ENCODE results near the gene SEMA3C.
"Not testable (repeated sequence)": the region's sequence is repeated elsewhere in the genome, so short reads cannot be mapped to it uniquely, and the experiment has no call there.

The SEMA3C gene

DNA sequence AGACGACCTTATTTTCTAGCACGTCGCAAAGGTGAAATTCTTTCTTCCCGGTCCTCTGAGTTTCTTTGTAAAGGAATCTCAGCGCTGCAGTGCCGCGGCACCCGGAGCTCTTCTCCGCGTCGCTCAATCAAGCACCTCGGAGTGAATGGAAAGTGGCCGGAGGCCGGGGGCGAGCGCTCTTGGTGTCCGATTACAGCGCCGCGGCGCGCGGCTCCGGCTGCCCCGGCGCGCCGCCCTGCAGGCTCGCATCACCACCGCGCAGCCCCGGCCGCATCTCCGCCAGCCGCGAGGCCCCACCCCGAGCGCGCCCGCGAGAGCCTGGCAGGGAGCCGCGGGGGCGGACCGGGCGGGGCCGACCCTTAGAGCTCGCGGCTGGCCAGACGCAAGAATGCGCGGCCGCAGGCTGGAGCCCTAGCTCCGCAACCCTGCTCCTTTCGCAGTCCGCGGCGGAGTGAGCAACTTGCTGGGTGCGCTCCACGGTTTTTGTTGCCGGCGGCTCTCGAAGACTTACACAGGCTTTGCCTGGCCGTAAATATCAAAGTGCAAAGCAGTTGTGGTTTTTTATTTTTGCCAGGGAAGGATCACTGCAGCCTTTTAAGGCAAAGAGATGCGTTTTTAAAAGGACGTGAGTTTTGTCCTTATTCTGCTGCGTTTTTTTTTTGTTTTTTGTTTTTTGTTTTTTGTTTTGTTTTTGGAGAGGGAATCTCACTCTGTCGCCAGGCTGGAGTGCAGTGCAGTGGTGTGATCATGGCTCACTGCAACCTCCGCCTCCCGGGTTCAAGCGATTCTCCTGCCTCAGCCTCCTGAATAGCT lies at the start of gene SEMA3C:
SEMA3C (minus strand) TSS at position 143 of the 813 bp plus-strand sequence. CDS start 2,270 bp downstream, outside the sequence.
- peak; percentile 71 for DNase-seq

DNA sequence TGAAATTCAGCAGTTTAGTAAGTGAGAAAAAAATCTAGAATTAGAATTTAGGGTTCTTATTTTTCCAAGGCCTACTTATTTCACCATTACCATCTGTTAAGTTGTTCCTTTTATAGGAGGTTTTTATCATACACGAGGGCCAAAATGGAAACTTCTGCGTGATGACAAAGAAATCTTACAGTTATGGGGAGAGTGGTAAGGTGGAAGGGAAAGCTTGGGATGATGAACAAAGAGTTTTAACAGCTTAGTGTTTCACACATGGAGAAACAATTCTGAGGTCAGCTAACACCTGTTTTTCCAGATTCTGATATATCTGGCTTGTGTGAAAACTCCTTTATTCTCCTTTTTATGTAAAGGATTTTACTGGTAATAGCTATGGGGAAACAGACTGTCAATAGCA lies 49.8 kb upstream of the SEMA3C start:
- DNase-seq = no peak

DNA sequence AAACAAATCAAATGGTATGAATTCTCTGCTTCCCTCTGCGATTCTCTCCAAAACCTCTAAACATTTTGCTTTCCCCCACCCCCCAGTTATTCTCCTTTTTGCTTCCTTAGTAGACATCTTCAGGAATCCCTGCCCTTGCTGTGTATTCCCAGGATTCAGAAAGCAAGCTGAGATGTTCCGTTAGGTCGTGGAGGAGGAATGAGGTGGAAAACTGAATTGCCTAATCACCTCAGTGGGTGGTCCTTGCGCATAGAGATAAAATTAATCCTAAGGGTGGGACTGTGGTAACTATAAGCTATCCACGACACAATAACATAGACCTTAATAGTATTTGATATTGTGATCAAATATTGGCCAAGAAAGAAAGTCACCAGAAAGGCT lies 49.1 kb upstream of the SEMA3C start:
- no peak for DNase-seq

DNA sequence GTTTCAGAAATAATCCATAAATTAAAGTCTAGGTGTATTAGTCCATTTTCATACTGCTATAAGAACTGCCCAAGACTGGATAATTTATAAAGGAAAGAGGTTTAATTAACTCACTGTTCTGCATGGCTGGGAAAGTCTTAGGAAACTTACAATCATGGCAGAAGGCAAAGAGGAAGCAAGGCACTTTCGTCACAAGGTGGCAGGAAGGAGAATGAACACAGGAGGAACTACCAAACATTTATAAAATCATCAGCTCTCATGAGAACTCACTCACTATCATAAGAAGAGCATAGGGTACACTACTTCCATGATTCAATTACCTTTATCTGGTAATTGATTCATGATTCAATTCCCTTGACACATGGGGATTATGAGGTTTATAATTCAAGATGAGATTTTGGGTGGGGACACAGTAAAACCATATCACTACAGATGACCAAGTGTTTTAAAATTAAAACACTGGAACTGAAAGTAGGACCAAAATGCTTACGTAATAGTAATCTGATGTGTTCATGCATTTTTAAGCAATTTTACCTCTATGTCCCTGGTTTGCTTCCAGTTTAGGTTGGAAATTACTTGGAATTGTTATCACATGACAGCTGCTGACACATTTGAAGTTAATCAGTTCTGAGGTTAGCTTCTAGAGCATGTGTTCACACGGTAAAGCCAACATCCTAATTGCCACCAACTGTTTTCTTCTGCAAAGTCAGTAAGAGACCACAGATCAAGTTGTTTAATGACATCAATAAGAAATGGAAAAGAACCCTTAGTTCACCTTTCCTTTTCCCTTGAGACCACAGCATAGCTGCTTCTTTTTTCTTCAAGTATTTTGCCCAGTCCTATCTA lies 48.4 kb upstream of the SEMA3C start:
- DNase-seq = no peak

DNA sequence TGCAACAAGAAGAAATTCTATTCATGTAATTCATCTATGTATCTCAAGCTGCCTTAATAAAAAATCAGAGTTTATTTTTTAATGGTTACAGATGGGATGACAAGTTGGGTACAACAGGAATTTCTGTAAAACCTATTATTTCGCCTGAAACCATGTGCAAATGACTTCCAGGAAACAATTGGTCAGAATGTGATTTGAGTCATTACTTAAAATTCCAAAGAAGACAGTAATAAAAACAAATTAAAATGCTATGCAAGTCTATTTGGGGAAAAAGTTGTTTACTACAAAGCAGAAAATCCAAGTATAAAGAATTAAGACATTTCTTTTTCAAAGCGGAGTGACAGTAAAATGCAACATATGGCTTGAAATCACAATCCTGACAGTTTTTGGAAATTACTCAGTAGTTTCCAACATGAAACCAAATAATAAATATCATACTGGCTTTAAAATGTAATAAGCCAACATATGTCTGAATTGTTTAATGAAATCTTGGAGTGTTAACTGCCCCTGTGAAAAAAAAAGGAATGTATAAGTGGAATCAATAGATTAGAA lies 41.5 kb upstream of the SEMA3C start:
- DNase-seq = no peak

DNA sequence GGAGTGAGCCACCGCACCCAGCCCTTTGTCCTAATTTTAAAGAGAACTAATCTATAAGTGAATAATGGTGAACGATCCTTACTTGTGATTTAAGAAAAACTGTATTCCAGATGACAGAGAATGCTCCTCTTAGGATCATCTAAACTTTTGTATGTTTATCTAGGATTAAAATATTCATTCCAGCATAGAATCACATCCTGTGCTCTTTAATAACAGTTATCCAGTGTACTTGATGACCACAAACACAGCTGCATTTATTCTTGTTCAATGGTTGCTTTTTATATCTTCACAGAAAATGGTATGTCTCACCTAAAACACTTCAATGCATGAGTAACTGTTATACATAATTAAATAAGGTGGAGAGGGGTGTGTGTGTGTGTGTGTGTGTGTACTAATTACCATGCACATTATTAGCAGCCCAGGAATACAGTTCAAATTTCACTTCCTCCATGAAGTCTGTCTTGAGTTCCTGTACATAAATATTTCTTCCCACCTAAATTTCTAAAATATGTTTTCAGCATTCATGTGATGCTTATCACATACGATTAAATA lies 38.5 kb upstream of the SEMA3C start:
- DNase-seq = no peak

DNA sequence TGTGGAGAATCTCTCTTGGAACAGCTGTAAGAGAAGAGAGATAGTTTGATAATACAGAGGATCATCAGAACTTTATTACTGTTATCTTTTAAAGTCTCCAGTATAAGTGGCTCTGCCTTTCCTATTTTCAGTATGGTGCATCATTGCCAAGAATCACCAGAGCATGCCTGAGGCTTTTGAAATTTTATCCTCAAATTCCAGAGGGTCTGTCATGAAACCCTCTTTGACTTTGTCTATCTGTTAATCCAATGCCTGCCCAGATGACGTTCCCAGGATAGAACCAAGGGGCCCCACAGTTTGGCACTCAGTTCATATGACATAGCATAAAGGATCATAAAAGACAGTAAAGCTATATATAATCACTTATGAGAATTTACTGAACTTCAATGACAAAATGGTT lies 35.3 kb upstream of the SEMA3C start:
- DNase-seq = no peak

DNA sequence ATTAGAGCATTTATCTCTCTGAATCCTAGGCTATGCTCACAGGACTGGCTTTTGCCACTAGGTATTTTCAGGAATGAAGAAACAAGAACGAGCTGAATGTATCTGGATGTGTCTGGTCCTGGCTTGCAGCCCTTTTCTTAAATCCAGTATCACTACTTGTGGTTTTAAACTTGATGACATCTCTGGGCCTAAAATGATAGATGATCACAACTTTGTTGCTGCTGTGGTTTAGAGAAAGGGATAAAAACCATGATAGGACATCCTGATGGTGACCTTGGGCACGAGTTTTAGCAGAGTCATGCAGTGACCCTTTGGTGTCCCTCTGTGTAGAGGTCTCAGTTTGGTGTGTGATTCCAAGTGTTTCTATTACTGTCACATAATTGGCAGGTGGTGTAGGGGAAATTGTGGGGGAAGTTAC lies 31.7 kb upstream of the SEMA3C start:
- no peak for DNase-seq

DNA sequence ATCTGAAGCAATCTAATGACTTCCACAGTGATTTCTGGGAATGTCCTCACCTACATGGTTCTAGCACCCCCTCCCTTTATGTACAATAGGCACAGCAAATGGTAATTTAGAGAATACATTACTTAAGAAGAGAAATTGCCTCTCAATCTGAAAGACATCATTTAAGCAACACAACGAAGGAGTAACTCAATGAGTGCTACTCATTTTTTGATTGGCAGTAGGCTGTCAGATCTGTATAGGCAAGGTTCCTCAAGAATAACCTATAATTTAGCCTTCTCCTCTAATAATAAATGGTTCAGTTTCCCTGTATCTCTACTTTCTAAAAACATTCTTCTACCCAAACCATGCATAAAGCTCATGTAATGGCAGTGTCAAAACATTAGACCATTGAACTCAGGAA lies 30.6 kb upstream of the SEMA3C start:
- DNase-seq = no peak

DNA sequence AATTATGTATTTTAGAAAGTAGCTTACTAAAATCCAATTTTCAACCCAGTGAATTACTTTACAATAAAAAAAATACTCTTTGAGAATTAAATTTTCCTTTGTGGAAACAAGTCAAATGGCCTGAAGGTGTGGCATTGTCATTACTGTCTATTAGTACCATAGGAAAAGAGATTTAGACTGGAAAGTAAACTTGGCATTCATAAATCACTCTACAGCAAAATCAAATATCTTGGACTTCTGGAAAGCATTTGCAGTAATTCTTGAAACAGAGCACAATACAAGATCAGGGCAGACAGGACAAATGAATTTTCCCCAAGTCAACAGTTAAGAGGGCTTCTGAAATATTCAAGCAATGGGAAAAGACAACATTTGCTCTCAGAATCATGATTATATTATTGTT lies 28.0 kb upstream of the SEMA3C start:
- DNase-seq = no peak

DNA sequence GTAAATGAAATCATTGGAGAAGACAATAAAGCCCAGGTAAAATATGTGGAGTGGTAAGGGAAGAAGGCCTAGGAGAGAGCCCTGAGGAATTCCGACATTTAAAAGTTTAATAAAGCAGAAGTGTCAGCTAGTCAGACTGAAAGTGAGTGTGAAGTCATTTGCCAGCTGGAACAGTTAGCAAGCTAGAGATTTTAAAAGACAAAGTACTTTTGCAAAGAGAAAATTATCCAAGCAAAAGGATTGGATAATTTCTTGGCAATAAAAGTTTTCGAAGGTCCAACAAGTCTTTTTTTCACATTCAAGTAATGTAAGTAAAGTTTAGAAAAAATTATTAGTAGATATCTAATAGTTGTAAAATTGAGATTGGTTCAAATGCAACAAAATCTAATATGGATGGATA lies 27.1 kb upstream of the SEMA3C start:
- no peak for DNase-seq

DNA sequence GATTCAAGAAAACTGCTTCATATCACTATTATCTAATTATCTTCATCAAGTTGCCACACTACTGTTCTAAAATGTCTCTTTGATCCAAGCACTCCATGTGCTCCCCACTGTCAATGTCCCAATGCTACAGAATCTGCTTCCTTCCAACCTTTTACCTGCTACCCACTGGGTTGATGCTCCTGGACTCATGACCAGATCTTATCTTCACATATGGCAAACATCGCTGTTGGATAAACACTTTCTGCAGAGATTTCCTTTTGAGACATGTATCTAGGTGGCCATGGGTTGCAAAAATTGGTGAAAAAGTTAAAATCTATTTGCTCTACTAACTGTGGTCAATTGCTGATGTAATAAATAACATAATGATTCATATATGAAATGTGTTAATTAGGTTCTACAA lies 24.5 kb upstream of the SEMA3C start:
- DNase-seq = no peak

DNA sequence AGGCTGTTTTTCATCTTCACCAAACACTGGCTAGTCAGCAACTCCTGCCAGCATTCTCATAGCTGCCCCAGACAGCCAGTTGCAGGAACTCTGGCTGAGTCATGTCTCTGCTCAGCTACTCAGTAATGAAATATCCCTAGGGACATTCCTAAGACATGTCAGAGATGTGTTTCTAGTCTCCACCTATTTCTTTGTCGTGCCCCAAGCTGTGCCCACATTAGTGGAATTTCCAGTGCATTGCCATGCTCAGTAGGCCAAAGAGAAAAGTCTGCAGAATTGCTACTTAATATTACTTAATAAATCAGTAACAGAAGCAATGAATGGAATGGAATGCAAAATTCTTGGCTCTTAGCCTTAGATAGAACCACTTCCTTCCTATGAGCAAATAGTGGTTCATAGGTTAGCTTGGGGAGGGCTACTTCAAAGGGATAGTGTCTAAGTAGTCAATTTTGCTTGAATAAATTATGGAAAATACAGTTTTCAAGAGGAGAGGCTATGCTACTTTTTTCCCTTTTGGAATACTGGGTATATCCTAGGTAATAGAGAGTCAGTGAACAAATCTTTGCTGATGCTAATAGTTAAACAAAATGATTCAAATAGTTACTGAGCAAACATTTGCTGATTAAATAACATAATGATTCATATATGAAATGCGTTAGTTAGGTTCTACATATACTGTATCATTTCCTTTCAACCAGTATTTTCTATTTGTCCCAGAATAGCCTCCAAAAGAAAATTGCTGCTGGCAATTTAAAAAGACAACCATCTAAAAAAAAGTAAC lies 23.6 kb upstream of the SEMA3C start:
- no peak for DNase-seq

DNA sequence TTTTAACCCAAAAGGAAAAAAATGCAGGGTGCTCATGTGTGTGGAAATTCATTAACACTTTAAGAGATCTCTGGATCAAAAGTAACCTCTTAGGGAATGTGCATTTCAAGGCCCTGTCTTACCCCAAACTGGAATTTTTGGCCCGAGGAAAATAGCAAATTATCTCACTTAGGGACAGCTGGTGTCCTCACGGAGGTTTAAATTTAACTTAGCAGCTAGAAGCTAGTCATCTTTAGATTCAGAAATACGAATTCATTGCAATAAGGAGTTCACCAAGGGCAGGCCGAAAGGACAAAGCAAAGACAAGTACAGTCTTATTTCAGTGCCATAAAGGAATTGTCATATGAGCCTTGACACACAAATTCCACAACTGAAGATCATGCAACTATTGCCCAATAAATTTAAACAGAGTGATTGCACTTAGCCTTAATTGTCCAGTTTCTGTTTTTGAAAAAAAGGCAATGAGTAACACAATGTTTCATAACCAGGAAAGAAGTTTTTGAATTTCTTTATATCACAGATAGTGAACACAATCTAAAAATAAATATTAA lies 22.4 kb upstream of the SEMA3C start:
- DNase-seq = no peak

DNA sequence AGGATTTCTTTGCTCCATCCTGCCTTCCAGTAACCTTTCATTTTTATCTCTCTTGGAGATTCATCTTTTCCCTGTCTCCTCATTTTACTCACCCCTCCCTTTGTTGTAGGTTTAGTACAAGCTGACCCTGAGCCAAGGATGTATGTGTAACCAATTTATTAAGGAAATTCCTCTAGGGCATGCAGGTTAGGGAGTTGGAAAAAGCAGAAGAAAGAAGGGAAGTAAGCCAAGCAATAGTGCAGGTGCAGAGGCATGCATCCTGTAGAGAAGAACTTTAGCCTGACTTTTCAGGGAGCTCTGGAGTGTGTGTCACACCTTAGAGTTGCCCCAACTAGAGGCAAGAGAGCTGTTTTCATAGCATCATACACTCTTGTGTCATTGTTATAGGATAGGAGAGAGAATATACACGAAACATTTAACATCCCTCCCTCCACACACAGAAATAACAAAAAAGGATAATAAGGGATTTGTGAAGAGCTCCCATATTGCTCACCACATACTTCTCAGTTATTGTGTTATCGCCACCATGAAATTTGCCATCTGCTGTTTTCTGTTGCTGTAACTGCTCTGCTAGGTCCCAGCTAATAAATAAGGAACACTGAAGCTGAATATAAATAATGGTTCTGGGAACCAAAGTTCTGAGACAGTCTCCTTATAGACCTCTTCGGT lies 21.8 kb upstream of the SEMA3C start:
- no peak for DNase-seq

DNA sequence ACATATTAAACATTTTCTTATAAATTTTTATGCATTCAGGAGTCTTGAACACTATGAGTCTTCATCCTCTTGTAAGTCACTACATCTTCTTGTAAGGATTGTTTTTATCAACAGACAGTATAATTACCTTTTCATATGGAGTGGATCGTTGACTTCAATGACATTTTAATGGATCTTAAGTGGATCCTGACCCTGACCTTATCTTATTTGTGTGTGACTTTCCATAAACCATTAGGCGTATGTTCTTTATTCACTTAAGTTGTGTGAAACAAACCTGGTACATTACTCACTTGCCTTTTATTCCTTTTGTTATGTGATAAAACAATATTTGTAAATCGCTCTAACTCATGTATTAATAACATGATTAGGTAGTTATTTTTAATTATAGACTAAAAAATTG lies 18.5 kb upstream of the SEMA3C start:
- no peak for DNase-seq

DNA sequence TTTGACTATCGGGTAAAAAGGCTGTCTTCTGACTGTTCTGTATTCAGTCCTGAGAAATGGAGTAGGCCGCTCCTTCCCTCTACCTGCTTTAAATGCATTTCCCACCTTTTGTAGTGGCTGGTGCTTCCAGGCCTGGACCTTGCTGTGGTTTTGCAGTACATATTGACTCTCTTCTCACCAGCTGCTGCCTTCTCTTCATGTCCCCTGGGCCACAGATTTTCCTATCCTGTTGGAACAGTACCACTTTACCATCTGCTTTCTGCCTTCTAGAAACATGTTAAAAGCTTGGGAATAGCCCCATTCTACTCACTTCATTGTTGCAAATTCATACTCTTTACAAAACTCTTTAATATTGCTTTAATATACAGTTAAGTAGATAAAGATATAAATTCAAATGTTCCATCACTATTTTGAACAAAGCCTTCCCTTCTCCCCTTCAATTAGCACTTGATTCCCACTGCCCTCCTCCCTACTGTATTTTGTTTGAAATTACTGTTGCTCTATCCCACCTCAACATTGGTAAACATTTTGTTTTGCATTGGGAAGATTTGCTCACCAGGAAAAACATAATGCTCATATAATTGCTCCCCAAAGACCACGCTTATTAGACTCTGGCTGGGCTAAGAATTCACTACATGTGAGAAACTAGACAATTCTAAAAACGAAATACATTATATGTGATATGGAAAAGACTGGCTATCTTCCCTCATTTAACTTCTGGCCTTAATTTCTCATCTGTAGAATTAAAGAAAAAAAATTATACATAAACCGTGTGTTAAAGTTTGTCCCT lies 17.3 kb upstream of the SEMA3C start:
- no peak for DNase-seq

DNA sequence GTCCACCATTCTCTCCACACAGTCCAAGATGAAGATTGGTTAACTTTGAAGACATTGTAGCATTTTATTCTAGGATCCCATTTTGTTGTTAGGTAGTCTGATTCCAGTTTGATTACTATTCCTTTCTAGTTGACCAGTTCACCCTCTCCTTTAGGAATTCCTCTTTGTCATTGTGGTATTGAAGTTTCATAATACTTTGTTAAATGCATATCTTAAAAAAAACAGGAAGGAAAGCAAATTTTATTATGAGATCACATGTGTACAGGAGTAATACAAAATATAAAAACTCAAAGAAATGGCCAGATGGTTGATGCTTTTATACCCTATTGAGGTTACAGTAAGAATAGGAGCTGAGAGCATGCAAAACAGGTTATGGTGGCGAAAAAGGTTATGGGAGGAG lies 15.5 kb upstream of the SEMA3C start:
- no peak for DNase-seq

DNA sequence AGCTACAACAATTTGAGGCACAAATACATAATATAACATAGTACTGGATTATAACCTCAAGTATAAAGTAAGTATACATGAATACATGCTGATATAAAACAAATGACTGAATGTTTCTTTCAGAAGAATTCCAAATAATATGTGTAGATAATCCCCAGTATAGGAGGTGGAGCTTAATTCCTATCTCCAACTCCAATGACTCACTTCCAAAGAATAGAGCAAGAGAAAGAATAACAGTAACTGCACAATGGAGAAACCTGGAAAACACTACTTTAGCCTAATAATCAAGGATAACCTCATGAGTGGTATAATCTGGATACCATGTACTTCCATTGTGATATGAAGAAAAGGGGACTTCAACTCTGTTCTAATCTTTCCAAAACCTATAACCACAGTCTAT lies 13.7 kb upstream of the SEMA3C start:
- DNase-seq = no peak

DNA sequence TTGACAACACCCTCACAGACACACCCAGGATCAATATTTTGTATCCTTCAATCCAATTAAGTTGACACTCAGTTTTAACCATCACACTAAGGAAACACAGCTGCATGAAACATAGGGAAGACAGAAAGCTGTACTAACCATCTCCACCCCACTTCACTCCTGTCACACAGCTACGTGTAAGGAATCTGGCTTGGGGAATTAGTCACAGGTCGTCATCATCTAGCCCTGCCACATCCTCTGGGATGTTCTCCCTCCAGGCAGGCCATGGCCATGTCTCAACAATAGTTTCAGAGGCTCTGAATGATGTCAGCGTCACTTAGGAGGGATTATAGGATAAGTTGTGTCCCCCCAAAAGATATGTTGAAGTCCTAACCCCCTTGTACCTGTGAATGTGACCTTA lies 10.8 kb upstream of the SEMA3C start:
- no peak for DNase-seq

DNA sequence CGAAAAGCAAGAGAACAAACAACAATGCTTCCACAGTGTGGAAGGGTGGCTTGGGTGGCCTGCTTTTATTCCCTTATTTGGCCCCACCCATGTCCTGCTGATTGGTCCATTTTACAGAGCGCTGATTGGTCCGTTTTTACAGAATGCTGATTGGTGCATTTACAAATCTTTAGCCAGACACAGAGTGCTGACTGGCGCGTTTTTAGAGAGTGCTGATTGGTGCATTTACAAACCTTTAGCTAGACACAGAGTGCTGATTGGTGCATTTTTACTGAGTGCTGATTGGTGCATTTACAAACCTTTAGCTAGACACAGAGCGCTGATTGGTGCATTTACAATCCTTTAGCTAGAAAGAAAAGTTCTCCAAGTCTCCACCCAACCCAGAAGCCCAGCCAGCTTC lies 8.1 kb upstream of the SEMA3C start:
- not testable (repeated sequence) for DNase-seq

All from DMS153 (cell line).